ENCODE measurements around the gene OR2G6. TPM values are rescaled to one million over a fixed set of nuclear protein-coding genes. Genes with fewer than 3 reads are reported as not detected.
"Not testable (repeated sequence)": the region's sequence is repeated elsewhere in the genome, so short reads cannot be mapped to it uniquely, and the experiment has no call there.

The OR2G6 gene
- not detected for polyA plus RNA-seq (2013, experiment 1 of 2)
- polyA plus RNA-seq (2013, experiment 2 of 2): not detected

GRCh38 chr1:248507773-248508172 lies at the start of gene OR2G6:
Gene OR2G6, plus strand, starts transcription at chr1:248508073. Its CDS starts 13,574 bp downstream, at chr1:248521647.
- not testable (repeated sequence) for H3K4me2 ChIP-seq (ENCODE audit: low read length, poor library complexity, severe bottlenecking); H2BK12ac ChIP-seq (ENCODE audit: low read length in 2 of 2); H2BK120ac ChIP-seq (ENCODE audit: low read depth, low read length); H3K14ac ChIP-seq (ENCODE audit: low read length in 2 of 2); H3K4me3 ChIP-seq (ENCODE audit: insufficient read depth in 1 of 2, low read depth in 1 of 2, low read length in 2 of 2); DNase-seq; H2BK15ac ChIP-seq (ENCODE audit: low read depth, poor library complexity, severe bottlenecking); H3K23ac ChIP-seq (ENCODE audit: low read length in 2 of 2); H3K4me1 ChIP-seq (ENCODE audit: control insufficient read depth, insufficient read depth, low read depth, low read length); H3K4ac ChIP-seq (ENCODE audit: low read depth in 1 of 2, low read length in 2 of 2); H4K8ac ChIP-seq (ENCODE audit: low read length); H2BK5ac ChIP-seq (ENCODE audit: low read depth, low read length, poor library complexity, severe bottlenecking); H3K27me3 ChIP-seq (ENCODE audit: control insufficient read depth in 1 of 2, insufficient read depth in 1 of 2, low read length in 2 of 2); H4K91ac ChIP-seq (ENCODE audit: low read length); H3K36me3 ChIP-seq (ENCODE audit: control insufficient read depth in 1 of 2, insufficient read depth in 2 of 2, low read depth in 1 of 2, low read length in 2 of 2); H3K18ac ChIP-seq (ENCODE audit: low read depth in 1 of 2, low read length in 2 of 2); H2AK5ac ChIP-seq (ENCODE audit: low read length, severe bottlenecking); H3K27ac ChIP-seq (ENCODE audit: low read length, poor library complexity, severe bottlenecking); H3K79me1 ChIP-seq (replicated peaks; ENCODE audit: low read length, poor library complexity, severe bottlenecking); H3K9ac ChIP-seq (ENCODE audit: low read length); H2AFZ ChIP-seq (ENCODE audit: low read depth, low read length); H3K9me3 ChIP-seq (ENCODE audit: control insufficient read depth, low read length)
- WGBS: no CpG with 5 or more reads among the region's 2 CpGs

GRCh38 chr1:248459117-248459516 lies 48.8 kb upstream of the OR2G6 start:
- H4K91ac ChIP-seq (ENCODE audit: low read length); H3K9me3 ChIP-seq (ENCODE audit: control insufficient read depth, low read length); H3K79me1 ChIP-seq (replicated peaks; ENCODE audit: low read length, poor library complexity, severe bottlenecking); H3K9ac ChIP-seq (ENCODE audit: low read length); H3K4me1 ChIP-seq (ENCODE audit: control insufficient read depth, insufficient read depth, low read depth, low read length); H3K14ac ChIP-seq (ENCODE audit: low read length in 2 of 2); H2BK12ac ChIP-seq (ENCODE audit: low read length in 2 of 2); H2BK15ac ChIP-seq (ENCODE audit: low read depth, poor library complexity, severe bottlenecking); H3K27me3 ChIP-seq (ENCODE audit: control insufficient read depth in 1 of 2, insufficient read depth in 1 of 2, low read length in 2 of 2); H2BK5ac ChIP-seq (ENCODE audit: low read depth, low read length, poor library complexity, severe bottlenecking); H3K36me3 ChIP-seq (ENCODE audit: control insufficient read depth in 1 of 2, insufficient read depth in 2 of 2, low read depth in 1 of 2, low read length in 2 of 2); H2AFZ ChIP-seq (ENCODE audit: low read depth, low read length); H3K4me2 ChIP-seq (ENCODE audit: low read length, poor library complexity, severe bottlenecking); H3K18ac ChIP-seq (ENCODE audit: low read depth in 1 of 2, low read length in 2 of 2); H2BK120ac ChIP-seq (ENCODE audit: low read depth, low read length); H3K4me3 ChIP-seq (ENCODE audit: insufficient read depth in 1 of 2, low read depth in 1 of 2, low read length in 2 of 2); H2AK5ac ChIP-seq (ENCODE audit: low read length, severe bottlenecking); H4K8ac ChIP-seq (ENCODE audit: low read length); DNase-seq; H3K4ac ChIP-seq (ENCODE audit: low read depth in 1 of 2, low read length in 2 of 2); H3K23ac ChIP-seq (ENCODE audit: low read length in 2 of 2); H3K27ac ChIP-seq (ENCODE audit: low read length, poor library complexity, severe bottlenecking): not testable (repeated sequence)
- 31% methylated on average over 3 of the region's 7 CpGs for WGBS

GRCh38 chr1:248471154-248471553 lies 36.7 kb upstream of the OR2G6 start:
- H3K27ac ChIP-seq (ENCODE audit: low read length, poor library complexity, severe bottlenecking): no peak overlapping the region
- DNase-seq: no peak
- no peak overlapping the region for H2BK5ac ChIP-seq (ENCODE audit: low read depth, low read length, poor library complexity, severe bottlenecking)
- H2BK120ac ChIP-seq (ENCODE audit: low read depth, low read length): no peak overlapping the region
- no peak overlapping the region for H4K91ac ChIP-seq (ENCODE audit: low read length)
- no peak overlapping the region for H3K9ac ChIP-seq (ENCODE audit: low read length)
- H3K79me1 ChIP-seq (replicated peaks; ENCODE audit: low read length, poor library complexity, severe bottlenecking): no peaks in the 10 kb centered on the region
- WGBS: 83% methylated on average over 1 of the region's 4 CpGs
- H3K4me3 ChIP-seq (ENCODE audit: insufficient read depth in 1 of 2, low read depth in 1 of 2, low read length in 2 of 2): no peak overlapping the region
- no peak overlapping the region for H3K4ac ChIP-seq (ENCODE audit: low read depth in 1 of 2, low read length in 2 of 2)
- no peak overlapping the region for H4K8ac ChIP-seq (ENCODE audit: low read length)
- no peak overlapping the region for H3K4me2 ChIP-seq (ENCODE audit: low read length, poor library complexity, severe bottlenecking)
- H3K23ac ChIP-seq (ENCODE audit: low read length in 2 of 2): no peak overlapping the region
- no peak overlapping the region for H2BK12ac ChIP-seq (ENCODE audit: low read length in 2 of 2)
- peaks cover 6% of the 10 kb centered on the region for H3K9me3 ChIP-seq (ENCODE audit: control insufficient read depth, low read length)
- H2AK5ac ChIP-seq (ENCODE audit: low read length, severe bottlenecking): no peak overlapping the region
- no peaks in the 10 kb centered on the region for H3K36me3 ChIP-seq (ENCODE audit: control insufficient read depth in 1 of 2, insufficient read depth in 2 of 2, low read depth in 1 of 2, low read length in 2 of 2)
- no peaks in the 10 kb centered on the region for H3K27me3 ChIP-seq (ENCODE audit: control insufficient read depth in 1 of 2, insufficient read depth in 1 of 2, low read length in 2 of 2)
- no peak overlapping the region for H3K18ac ChIP-seq (ENCODE audit: low read depth in 1 of 2, low read length in 2 of 2)
- H2BK15ac ChIP-seq (ENCODE audit: low read depth, poor library complexity, severe bottlenecking): no peak overlapping the region
- H2AFZ ChIP-seq (ENCODE audit: low read depth, low read length): no peak overlapping the region
- H3K14ac ChIP-seq (ENCODE audit: low read length in 2 of 2): no peak overlapping the region
- H3K4me1 ChIP-seq (ENCODE audit: control insufficient read depth, insufficient read depth, low read depth, low read length): no peaks in the 10 kb centered on the region

GRCh38 chr1:248472111-248472510 lies 35.8 kb upstream of the OR2G6 start:
- not testable (repeated sequence) for H3K4me2 ChIP-seq (ENCODE audit: low read length, poor library complexity, severe bottlenecking); H2BK15ac ChIP-seq (ENCODE audit: low read depth, poor library complexity, severe bottlenecking); H4K8ac ChIP-seq (ENCODE audit: low read length); H3K9me3 ChIP-seq (ENCODE audit: control insufficient read depth, low read length); H3K36me3 ChIP-seq (ENCODE audit: control insufficient read depth in 1 of 2, insufficient read depth in 2 of 2, low read depth in 1 of 2, low read length in 2 of 2); H3K9ac ChIP-seq (ENCODE audit: low read length); H3K27me3 ChIP-seq (ENCODE audit: control insufficient read depth in 1 of 2, insufficient read depth in 1 of 2, low read length in 2 of 2); H2AK5ac ChIP-seq (ENCODE audit: low read length, severe bottlenecking); H3K23ac ChIP-seq (ENCODE audit: low read length in 2 of 2); H3K27ac ChIP-seq (ENCODE audit: low read length, poor library complexity, severe bottlenecking); H3K18ac ChIP-seq (ENCODE audit: low read depth in 1 of 2, low read length in 2 of 2); H2AFZ ChIP-seq (ENCODE audit: low read depth, low read length); DNase-seq; H2BK5ac ChIP-seq (ENCODE audit: low read depth, low read length, poor library complexity, severe bottlenecking); H2BK12ac ChIP-seq (ENCODE audit: low read length in 2 of 2); H3K14ac ChIP-seq (ENCODE audit: low read length in 2 of 2); H4K91ac ChIP-seq (ENCODE audit: low read length); H3K4me3 ChIP-seq (ENCODE audit: insufficient read depth in 1 of 2, low read depth in 1 of 2, low read length in 2 of 2); H3K4ac ChIP-seq (ENCODE audit: low read depth in 1 of 2, low read length in 2 of 2); H2BK120ac ChIP-seq (ENCODE audit: low read depth, low read length); H3K4me1 ChIP-seq (ENCODE audit: control insufficient read depth, insufficient read depth, low read depth, low read length); H3K79me1 ChIP-seq (replicated peaks; ENCODE audit: low read length, poor library complexity, severe bottlenecking)
- no CpG with 5 or more reads among the region's 2 CpGs for WGBS
